Measurements from ENCODE around the gene ZNF683.
A peak's percentile ranks its signal among the peaks of the same experiment; 100 is the strongest.
"Not testable (repeated sequence)": the region's sequence is repeated elsewhere in the genome, so short reads cannot be mapped to it uniquely, and the experiment has no call there.

Gene ZNF683

GRCh38 chr1:26384076-26384475, 11.5 kb upstream of the ZNF683 start:
- no peak for DNase-seq

DNA sequence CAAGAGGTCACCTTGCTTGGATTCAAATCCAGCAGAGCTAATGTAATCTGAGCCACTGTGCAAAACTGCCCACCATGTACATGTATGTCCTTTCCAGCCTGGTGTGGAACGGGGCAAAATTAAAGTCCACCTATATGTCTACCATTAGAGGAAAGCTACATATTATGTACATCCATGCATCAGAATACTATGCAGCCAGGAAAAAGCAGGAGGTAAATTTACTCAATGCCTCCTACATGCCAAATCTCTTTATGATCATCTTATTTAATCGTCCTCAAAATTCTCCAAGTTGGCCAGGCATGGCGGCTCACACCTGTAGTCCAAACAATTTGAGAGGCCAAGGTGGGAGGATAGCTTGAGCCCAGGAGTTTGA, 6.3 kb upstream of the ZNF683 start:
- DNase-seq = no peak

GRCh38 chr1:26378088-26378878, 5.7 kb upstream of the ZNF683 start:
- DNase-seq = peak; percentile 45 to 82

GRCh38 chr1:26376050-26376449, 3.5 kb upstream of the ZNF683 start:
- DNase-seq = no peak

DNA sequence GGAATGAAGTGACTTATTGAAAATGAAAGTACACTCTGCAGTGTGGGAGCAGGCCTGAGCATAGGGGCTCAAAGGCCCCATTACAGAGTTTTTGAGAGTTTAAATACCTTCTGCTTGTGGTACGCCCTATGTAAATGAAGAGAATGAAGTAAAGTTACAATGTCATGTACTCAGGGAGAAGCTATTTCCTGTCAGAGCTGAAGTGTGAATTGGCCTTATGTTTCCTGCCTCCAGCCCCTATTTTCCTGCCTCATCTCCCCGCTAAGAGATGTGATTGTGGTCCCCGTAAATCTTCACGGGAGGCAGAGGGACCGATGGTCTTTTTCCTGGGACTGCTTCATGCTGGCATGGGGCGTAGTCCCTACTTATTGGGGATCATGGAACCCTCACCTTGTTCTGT, 2.5 kb upstream of the ZNF683 start:
- DNase-seq = no peak

- DNase-seq = not testable (repeated sequence)
Measured at GRCh38 chr1:26374361-26374760, 1.8 kb upstream of the ZNF683 start.

GRCh38 chr1:26373789-26374188, 1.2 kb upstream of the ZNF683 start:
- DNase-seq = no peak

DNA sequence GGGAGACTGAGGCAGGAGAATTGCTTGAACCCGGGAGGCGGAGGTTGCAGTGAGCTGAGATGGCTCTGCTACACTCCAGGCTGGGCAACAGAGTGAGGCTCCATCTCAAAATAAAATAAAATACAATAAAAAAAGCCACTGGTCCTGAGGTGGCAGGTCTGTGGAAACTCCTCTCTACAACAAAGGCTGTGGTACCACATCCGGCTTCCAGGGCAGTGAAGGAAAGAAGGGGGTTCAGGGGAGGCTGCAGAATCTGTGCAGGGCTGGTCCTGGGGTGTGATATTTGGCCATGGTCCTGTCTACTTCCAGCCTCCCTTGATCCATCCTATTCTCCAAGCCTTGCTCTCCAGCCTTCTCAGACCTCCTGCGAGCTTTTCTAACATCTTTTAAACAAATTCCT, 731 bp upstream of the ZNF683 start:
- DNase-seq = peak in 1 of 2 experiments; percentile 28

DNA sequence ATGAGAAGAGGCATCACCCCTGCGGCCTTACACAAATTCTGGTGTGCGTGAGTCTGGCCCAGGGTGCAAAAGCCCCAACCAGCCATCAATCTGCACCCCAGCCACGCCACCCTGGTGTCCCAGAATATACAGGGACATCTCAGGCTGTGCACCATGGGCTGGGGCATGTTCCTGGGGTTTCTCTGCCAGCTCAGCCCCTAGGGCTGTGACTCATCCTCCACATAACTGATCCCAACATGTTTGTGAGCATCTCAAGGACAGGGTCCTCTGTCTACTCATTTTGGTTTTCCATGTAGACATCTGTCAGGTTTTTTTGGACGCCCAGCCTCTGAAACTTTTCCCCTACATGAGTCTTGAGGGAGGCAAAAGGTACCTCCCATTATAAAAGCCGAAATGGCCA, 511 bp downstream of the ZNF683 start:
- no peak for DNase-seq

- DNase-seq = no peak
Measured at GRCh38 chr1:26370591-26371382, 1.8 kb downstream of the ZNF683 start.

DNA sequence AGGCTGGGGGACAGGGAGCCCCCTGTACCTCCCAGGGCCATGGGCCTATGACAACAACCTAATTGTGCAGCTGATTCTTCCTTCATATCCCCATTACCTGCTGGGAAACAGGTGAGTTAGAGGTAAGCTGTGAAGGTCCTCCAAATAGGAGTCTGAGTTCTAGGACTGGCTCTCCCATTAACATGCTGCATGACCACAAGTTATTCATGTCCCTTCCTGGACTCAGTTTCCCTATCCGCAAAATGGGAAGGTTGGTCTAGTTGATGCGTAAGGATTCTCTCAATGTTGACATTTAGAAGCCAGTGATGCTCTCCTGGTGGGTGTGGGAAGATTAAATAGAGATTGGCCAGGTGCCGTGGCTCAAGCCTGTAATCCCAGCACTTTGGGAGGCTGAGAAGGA, 4.1 kb downstream of the ZNF683 start:
- DNase-seq = no peak

- no peak for DNase-seq
Measured at GRCh38 chr1:26368006-26368405, 4.5 kb downstream of the ZNF683 start.

GRCh38 chr1:26367441-26367840, 5.1 kb downstream of the ZNF683 start:
- no peak for DNase-seq

DNA sequence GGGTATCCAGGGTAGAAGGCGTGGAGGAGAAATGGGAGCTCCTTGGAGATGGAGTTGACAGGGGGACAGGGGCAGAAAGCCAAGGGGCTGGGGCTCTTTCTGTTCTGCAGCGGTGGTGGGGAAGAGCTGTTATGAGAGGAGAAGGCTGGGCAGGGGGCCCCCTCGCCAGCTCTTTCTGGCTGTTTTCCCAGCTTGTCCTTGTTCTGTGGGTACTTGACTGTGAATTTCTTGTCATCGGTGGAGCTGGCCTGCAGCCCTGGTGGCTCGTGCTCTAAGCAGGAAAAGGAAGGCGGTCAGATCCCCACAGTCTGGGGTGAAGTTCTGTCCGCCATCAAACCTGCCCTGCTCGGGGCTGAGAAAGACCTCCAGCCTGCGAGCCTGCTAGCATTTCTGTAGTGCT, 7.6 kb downstream of the ZNF683 start:
- DNase-seq = no peak

DNA sequence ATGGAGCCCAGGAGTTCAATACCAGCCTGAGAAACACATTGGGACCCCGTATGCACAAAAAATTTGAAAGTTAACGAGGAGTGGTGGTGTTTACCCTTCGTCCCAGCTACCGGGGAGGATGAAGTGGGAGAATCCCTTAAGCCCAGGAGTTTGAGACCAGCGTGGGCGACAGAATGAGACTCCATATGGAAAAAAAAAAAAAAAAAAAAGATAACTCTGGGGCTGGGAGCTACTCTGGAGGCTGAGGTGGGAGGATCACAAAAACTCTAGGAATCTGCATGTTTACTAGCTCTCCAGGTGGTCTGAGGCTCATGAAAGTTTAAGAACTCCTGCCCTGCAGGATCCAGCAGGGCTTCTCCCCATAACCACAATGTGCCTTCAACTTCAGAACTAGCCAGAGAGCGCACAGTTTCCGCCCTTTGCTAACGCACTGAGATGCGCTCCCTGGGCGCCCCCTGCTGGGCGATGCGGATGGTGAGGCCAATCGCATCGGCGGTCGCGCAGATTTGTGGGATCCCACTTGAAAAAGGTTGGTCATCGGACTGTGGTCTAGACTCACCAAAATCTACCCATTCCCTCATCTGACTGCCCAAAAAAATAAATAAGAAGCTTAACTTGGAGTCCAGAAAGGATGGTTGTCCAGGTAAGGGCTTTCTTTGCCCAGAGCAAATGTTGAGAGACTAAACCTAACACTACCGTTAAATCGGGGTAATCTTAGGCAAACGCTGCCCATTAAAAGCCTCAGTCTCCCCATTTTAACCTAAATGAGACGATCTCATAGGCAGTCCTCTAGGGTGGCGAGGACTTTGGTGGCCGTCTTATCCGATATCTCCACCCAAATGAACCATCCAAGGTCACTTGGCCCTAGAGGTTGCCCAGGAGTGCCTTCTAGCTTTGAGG, 8.8 kb downstream of the ZNF683 start:
- DNase-seq = peak; percentile 79 to 85

DNA sequence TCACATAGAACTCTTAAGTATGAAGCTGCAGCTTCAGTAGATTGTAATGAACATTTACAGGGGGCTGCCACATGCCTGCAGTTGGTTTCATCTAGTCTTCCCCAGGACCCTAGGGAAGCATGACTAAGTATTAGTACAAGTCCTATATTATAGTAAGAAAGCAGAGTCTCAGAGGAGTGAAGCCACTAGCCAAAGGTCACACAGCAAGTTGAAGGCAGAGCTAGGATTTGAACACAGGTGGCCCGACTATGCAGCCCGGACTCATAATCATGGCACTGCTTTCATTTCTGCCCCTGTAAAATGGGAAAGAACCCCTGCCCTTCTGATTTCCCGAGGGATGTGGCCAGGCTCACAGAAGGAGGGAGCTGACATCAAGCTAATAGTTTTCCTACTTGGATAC, 10.2 kb downstream of the ZNF683 start:
- no peak for DNase-seq

GRCh38 chr1:26361605-26362122, 10.9 kb downstream of the ZNF683 start:
- no peak for DNase-seq

- no peak for DNase-seq
Measured at GRCh38 chr1:26360807-26361604, 11.5 kb downstream of the ZNF683 start.

DNA sequence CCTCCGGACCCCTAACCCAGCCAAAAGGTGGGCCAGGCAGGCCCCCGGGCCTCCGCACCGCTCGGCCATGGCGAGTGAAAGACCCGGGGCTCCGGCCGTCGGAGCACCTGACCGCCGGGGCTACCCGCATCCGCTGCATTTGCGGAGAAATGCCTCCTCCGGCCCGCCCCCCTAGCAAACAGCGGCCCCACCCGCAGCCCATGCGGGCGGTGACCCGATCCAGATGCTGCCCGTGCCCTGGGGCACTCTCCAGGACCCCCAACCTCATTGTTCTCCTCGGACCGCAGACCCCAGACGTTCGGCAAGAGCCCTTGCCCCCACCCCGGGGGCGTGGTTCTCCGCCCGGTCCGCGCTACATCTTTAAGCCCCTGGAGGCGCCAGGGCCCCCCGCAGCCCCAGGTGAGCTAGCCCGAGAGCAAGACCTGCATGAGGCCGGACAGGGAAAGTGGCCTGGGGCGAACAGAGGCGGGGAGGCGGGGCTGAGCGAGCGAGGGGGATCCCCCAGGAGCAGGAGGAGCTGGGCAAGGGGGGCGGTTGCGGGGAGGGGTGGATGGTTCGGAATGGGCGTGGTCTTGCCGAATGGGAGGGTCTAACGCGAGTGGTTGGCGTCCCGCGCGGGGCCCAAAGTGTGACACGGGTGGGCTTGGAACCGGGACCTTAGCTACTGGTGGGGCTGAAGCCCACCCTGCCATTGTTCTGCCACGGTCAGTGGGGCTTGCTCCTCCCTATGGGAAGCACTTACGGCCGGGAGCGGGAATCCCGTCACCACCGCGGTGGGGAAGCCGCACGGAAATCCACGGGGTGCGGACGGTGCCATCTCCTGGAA, 12.4 kb downstream of the ZNF683 start:
- DNase-seq = peak; percentile 40 to 51

DNA sequence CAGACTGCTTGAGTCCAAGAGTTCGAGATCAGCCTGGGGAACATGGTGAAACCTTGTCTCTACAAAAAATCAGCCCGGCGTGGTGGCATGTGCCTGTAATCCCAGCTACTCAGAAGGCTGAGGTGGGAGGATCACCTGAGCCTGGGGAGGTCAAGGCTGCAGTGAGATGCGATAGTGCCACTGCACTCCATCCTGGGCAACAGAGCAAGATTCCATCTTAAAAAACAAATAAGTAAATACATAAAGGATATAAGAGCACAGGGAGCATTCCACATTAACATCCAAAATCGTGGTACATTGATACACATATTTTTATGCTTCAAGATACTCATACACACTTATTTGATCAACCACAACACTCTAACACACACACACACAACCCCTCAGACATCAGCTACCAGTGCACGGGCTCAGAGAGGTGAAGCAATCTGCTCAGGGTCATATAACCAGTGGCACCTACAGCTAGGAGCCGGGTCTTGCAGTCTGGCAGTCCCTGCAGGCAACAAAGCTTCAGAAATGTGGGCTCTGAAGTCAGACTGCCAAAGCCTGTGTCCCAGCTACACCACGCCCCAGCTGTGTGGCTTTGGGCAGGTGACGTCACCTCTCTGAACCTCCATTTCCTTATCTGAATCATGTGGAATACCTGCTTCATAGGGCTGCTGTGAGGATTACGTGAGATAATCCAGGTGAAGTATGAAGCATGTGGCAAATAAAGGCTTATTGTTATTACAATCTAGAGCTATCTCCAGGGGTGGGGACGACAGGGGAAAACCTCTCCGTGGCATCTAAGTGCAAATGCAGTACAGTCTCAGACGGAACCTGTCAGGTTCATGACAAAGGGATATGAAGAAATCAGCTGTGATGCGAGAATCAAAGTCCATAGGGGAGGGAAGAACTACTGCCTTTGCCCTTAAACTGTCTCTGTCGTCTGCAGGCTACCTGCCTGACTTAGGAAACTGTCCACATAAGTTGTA, 13.9 kb downstream of the ZNF683 start:
- DNase-seq = peak; percentile 41 to 80
